DMS153 (cell line): Measurements from ENCODE around the gene MBOAT2.
"Not testable (repeated sequence)": the region's sequence is repeated elsewhere in the genome, so short reads cannot be mapped to it uniquely, and the experiment has no call there.

Experiments used
- DNase-seq: peaks from one replicate; lab custom pipeline; 2025; lab: John Stamatoyannopoulos, UW

The MBOAT2 gene

DNA sequence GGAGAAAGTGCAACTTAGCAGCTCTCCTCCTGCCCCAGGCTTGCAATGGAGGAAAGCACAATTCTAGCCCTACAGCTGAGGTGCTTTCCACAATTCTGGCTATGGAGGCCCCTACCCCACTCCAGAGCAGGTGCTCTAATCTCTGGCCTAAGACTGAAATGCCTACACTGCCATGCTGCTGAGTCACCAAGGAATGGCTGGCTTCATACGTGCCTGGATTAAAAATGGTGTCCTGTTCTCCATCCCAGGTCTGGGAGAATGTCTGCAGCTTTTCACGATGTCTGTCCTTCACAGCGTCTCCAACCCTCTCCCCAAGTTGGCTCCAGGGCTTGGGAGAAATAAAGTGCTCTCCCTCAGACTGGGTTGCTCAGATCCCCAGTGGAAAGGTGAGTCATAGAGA, 48.5 kb downstream of the MBOAT2 start:
- no peak for DNase-seq

DNA sequence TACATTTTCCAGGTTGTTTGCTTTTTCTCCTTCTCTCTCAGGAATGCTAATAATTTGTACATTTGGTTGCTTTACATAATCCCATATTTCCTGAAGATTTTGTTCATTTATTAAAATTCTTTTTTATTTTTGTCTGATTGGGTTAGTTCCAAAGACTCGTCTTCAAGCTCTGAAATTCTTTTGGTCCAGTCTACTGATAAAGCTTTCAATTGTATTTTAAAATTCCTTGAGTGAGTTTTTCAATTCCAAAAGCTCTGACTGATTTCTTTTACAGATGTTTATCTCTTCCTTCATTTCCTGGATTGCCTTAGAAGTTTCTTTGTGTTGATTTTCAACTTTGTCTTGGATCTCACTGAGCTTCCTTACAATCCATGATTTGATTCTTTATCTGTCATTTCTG, 50.0 kb downstream of the MBOAT2 start:
- no peak for DNase-seq

DNA sequence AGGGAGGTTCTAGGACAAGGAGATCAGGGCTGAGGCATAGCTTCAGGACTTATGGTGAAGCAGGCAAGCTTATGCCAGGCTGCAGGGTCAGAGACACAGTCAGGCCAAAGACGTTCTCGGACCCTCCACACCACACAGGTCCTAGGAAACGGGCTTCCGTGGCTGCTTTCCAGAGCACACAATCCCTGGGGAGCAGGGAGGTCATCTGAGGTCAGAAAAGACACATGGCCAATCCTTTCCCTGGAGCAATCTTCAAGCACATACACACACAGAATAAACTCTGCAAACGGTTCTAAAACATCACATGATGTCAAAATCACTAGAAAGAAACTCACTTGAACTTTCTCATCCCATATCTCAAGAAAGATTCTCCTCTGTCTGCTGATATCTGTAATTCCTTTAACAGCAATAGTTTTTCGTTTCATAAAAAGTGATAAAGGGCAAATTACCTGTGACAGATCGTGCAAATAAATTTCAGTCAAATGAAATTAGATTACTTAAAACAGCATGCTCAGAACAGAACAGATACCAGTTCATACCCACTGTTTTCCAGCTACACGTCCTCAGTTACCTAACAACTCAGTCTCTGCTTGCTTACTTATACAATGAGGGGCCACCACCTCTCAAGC, 63.9 kb downstream of the MBOAT2 start:
- no peak for DNase-seq

- DNase-seq = no peak
Observed at GRCh38 chr2:8938384-8938783, 65.1 kb downstream of the MBOAT2 start.

GRCh38 chr2:8935982-8936381, 67.5 kb downstream of the MBOAT2 start:
- no peak for DNase-seq

- DNase-seq = no peak
Observed at GRCh38 chr2:8934338-8934737, 69.1 kb downstream of the MBOAT2 start.

- no peak for DNase-seq
Observed at GRCh38 chr2:8932702-8933101, 70.8 kb downstream of the MBOAT2 start.

GRCh38 chr2:8930185-8930584, 73.3 kb downstream of the MBOAT2 start:
- not testable (repeated sequence) for DNase-seq

- no peak for DNase-seq
Observed at GRCh38 chr2:8929128-8929527, 74.4 kb downstream of the MBOAT2 start.

DNA sequence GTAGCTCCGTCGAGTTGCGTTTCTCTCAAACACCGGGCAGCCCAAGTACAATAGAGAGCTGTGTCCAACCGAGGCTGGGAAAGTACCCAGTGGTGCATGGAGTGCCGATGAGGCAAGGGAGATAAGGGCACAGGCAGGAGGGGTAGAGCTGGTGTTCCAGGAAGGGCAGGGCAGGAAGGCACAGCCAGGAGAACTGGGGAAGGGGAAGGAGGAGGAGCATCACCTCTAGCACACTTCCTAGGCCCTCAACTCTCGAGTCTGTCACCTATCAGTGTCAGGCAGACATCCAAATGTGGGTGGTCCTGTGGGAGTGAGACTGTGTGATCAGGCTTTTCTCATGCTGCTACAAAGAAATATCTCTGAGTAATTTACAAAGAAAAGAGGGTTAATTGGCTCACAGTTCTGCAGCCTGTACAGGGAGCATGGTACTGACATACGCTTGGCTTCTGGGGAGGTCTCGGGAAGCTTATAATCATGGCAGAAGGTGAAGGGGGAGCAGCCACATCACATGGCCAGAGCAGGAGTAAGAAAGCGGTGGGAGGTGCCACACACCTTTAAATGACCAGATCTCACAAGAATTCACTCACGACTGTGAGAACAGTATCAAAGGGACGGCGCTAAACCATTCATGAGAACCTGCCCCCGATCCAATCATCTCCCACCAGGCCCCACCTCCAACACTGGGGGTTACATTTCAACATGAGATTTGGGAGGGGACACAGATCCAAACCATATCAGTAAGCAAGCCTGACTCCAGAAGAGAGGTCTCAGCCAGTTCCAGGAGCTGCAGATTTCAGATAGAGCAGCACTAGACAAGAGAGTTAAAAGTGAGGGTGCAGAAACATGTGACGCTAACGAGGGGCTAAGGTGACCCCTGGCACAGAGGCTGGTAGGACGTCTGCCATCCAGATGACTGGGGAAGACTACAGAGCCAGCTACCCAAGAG, 75.7 kb downstream of the MBOAT2 start:
- no peak for DNase-seq

DNA sequence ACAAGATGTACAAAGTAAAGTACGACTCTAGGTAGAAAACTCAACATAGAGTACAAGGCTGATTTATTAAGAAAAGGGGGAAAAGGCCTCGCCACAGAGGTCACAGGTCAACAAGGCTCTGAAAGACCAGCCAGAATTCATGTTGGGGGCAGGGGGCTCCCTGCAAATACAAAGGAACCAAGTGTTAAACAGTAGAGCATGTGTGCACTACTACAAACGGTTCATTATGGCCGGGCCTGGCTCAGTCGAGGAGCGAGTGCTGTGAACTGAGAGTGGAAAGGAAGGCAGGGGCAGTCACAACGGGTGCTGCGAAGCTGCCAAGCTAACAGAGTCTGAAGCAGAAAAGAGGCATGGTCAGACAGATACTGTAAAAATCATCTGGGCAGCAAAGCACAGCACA, 77.1 kb downstream of the MBOAT2 start:
- DNase-seq = no peak

GRCh38 chr2:8925411-8925810, 78.1 kb downstream of the MBOAT2 start:
- no peak for DNase-seq

GRCh38 chr2:8923183-8923582, 80.3 kb downstream of the MBOAT2 start:
- DNase-seq = no peak

GRCh38 chr2:8922431-8922830, 81.1 kb downstream of the MBOAT2 start:
- DNase-seq = no peak

DNA sequence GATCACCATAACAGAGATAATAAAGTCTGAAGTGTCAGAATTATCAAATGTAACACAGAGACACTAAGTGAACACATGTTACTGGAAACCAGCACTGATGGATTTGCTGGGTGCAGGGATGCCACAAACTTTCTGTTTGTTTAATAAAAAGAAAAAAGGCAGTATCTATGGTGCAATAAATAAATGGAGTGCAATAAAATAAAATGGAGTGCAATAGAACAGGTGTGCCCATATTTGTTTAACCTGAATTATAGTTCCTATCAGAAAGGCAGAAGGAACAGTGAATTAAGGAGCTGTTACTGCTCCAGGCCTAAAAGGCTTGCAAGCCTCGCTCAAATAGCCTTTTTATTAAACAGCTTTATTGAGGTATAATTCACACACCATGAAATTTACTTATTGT, 85.1 kb downstream of the MBOAT2 start:
- peak; percentile 61 for DNase-seq

DNA sequence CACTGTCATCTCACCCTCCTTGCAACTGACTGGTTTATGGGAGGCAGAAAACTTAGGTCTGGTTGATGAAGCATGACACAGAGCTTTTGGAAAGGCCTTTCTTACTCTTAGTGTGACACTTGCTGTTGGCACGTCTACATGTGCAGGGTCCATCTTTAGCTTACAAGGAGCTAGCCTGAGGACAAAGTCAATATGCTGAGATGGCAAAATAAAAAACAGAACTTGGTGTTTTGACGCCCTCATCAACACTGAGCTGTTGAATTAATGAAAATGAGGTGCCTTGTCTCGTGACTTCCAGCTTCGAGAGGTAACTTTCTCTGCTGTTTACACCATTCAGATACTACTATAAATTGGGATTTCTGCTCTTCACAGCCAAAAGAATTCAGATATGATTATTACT, 87.5 kb downstream of the MBOAT2 start:
- no peak for DNase-seq

DNA sequence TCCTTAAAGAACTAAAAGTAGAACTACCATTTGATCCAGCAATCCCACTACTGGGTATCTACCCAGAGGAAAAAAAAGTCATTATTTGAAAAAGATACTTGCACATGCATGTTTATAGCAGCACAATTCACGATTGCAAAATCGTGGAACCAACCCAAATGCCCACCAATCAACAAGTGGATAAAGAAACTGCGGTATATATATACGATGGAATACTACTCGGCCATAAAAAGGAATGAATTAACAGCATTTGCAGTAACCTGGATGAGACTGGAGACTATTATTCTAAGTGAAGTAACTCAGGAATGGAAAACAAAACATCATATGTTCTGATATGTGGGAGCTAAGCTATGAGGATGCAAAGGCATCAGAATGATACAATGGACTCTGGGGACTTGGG, 89.7 kb downstream of the MBOAT2 start:
- DNase-seq = not testable (repeated sequence)

DNA sequence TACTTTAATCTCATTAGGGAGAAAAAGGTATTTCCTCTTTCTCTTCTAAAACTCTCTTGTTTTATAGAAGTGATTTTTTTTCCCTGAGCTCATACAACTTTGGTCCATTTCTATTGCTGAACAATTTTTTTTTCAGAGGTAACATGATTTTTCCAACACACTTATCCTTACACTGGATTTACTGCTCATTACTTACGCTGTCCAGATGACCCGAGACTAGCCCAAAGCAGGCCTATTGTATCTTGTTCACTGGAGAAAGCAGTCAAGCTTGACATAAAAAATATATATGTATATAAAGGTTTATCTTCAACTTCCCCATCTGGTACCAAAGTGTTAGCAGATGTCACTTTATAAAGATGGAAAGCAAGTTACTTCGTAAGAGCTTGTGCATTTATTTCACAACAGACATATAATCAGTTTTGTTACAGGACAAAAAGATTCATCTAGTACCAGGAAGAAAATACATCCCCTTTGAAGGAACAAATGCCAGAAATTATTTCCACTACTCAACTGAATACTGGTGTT, 95.7 kb downstream of the MBOAT2 start:
- DNase-seq = no peak

- not testable (repeated sequence) for DNase-seq
Observed at GRCh38 chr2:8903924-8904323, 99.6 kb downstream of the MBOAT2 start.

DNA sequence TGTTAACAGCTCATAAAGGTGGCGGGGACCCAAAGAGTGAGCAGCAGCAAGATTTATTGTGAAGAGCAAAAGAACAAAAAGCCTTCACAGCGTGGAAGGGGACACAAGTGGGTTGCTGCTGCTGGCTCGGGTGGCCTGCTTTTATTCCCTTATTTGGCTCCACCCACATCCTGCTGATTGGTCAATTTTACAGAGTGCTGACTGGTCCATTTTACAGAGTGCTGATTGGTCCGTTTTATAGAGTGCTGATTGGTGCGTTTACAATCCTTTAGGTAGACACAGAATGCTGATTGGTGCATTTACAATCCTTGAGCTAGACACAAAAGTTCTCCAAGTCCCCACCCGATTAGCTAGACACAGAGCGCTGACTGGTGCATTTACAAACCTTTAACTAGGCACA, 100.7 kb downstream of the MBOAT2 start:
- not testable (repeated sequence) for DNase-seq

- not testable (repeated sequence) for DNase-seq
Observed at GRCh38 chr2:8897206-8897605, 106.3 kb downstream of the MBOAT2 start.

- not testable (repeated sequence) for DNase-seq
Observed at GRCh38 chr2:8896671-8897070, 106.8 kb downstream of the MBOAT2 start.
